GM18511 (cell line): Measurements from ENCODE around the gene CHMP4B.

Experiments
- ATAC-seq: cut with Tn5 transposase; IDR thresholded peaks from one replicate; pipeline ENCODE4 v1.9.1; 2021; ENCODE audit warnings: mild to moderate bottlenecking, moderate library complexity; ENCODE audit not compliant: unreplicated experiment

CHMP4B gene, protein sequence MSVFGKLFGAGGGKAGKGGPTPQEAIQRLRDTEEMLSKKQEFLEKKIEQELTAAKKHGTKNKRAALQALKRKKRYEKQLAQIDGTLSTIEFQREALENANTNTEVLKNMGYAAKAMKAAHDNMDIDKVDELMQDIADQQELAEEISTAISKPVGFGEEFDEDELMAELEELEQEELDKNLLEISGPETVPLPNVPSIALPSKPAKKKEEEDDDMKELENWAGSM

DNA sequence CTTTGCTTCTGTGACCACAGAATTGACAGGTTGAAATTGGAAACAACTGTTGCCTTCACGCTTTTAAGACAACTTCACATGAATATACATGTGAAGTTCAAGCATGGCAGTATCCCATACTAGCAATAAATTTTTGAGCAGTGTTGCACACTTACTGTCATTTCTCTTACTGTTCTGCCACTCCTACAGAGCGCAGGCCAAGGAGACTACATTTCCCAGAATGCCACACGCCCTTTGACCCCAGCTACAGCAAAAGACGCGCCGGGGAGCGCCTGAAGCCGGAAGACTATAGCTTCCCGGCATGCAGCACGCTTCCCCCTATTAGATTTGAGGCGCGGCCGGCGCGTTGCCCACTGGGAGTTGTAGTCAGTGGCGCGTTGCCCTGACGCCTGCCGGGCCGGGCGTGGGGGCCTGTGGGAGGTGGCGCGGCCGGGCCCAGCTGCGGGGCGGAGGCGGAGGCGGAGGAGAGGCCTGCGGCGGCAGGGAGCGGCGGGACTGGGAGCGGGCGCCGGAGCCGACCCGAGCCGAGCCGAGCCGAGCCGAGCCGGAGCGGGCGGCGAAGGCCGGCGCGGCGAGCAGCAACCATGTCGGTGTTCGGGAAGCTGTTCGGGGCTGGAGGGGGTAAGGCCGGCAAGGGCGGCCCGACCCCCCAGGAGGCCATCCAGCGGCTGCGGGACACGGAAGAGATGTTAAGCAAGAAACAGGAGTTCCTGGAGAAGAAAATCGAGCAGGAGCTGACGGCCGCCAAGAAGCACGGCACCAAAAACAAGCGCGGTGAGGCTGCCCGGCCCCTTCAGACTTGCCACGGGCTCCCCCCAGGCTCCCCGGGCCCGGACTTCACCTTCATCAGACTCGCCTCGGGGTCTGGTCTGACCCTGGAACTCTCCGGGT, at the start of gene CHMP4B:
Gene CHMP4B (plus strand): TSS at position 464 of the 891 bp plus-strand sequence. CDS start 121 bp downstream, at position 585.
- peak; percentile 98 for ATAC-seq

DNA sequence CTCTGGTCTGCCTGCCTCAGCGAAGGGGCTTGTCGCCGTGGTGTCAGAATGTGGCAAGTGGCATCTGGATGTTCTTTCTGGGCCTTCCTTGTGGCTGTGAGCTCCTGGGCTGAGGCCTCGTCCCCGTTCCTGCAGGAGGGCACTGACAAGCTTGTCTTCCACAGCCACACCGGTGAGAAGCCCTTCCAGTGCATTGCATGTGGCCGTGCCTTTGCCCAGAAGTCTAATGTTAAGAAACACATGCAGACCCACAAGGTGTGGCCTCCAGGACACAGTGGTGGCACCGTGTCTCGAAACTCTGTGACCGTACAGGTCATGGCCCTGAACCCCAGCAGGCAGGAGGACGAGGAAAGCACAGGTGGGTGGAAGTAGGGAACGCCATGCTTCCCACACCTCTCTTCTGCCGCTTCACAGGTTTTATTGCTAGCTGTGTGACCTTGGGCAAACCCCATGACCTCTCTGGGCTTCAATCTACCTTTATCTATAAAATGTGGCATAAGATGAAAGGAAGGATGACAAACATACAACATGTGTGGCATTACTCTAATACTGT, 49.4 kb upstream of the CHMP4B start:
- no peak for ATAC-seq

DNA sequence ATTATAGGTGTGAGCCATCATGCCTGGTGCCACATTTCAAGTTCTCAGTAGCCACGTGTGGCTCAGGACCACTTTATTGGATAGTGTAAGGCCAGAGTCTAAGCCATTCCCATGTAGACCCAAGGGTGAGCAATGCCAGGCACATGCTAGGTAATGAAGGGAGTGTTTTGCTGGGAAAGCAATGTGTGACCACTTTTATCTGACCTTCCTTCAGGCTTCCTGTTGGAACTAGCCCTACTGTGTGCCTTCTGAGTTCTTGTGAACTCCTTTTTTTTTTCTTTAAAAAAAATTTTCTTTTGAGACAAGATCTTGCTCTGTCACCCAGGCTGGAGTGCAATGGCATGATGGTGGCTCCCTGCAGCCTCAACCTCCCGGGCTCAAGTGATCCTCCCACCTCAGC, 46.0 kb upstream of the CHMP4B start:
- ATAC-seq = no peak

DNA sequence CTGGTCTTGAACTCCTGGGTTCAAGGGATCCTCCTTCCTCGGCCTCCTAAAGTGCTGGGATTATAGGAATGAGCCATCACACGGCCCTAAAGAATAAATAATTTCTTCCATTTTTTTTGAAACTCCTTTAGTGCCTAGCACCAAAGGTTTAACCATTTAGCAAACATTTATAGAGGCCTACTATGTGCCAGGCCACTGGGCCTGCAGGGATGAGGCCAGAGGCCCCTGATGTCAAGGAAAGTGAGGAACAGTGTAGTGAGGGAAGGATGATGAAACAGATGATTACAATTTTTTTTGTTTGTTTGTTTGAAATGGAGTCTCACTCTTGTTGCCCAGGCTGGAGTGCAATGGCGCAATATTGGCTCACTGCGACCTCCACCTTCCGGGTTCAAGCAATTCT, 45.6 kb upstream of the CHMP4B start:
- no peak for ATAC-seq

DNA sequence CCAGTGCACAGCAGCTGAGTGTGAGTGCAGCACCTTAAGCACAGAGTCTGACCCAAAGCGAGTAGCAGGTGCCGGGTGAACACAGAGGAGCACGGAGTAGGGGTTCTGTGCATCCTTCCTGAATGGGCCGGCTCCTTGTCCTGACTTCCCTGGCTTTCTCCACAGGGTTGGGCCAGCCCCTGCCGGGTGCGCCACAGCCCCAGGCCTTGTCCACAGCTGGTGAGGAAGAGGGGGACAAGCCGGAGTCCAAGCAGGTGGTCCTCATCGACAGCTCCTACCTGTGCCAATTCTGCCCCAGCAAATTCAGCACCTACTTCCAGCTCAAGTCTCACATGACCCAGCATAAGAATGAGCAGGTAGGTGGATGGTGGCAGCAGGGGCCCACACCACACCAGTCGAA, 44.5 kb upstream of the CHMP4B start:
- no peak for ATAC-seq

DNA sequence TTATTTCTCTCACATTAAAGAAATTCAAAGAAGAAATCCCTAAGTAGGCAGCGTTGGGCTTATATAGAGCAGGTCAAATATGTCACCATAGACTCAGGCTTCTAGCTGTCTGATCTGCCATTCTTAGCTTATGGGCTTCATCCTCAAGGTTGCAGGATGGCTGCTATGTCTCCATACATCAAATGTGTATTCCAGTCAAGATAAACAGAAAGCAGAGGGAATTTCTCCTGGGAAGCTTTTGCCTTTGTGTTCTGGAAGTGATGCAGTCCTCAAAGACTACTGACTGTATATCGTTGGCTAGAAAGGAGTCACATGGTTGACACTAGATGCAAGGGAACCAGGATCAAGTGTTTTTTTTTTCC, 43.4 kb upstream of the CHMP4B start:
- no peak for ATAC-seq

DNA sequence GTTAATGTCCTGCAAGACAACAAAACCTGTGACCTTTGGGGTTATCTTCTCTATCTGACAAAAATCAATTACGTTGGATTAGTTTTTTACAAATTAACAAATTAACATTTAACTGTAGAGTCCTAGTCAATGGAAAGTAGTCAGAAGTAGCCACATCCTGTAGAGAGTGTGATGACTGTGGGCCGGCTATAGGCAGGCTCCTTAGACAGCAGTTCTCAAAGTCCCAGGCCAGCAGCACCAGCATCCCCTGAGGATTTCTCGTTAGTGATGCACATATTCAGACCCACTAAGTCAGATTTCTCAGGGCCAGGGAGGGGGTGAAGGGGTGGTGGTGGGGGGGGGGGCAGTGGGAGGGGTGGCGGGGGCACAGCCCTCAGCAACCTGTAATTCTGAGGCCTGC, 42.1 kb upstream of the CHMP4B start:
- ATAC-seq = no peak

DNA sequence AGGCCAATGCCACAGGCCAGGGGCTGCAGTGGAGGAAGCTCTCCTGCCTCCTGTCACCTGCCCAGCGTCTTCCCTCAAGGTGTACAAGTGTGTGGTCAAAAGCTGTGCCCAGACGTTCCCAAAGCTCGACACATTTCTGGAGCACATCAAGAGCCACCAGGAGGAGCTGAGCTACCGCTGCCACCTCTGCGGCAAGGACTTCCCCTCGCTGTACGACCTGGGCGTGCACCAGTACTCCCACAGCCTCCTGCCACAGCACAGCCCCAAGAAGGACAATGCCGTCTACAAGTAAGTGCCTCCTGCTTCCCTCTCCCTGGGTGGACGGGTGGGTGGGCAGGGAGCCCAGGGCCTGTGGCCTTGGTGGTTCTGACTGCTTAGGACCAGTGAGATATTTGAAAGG, 41.1 kb upstream of the CHMP4B start:
- no peak for ATAC-seq

DNA sequence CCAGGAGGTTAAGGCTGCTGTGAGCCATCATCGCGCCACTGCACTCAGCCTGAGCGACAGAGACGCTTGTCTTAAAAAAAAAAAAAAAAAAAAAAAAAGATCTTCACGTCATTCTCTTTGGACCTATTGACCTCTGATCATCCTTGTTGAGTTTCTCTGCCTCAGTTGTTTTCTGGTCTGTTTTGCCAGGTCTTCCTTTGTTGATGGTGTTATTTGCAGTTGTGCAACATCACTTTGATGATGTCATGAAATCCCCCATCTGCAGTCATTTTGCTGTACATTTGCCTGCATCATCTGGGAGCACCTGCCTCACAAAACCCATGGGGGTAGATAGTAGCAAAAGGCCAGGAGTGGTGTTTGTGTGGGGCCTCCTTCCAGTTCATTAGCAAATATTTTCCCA, 39.2 kb upstream of the CHMP4B start:
- no peak for ATAC-seq

DNA sequence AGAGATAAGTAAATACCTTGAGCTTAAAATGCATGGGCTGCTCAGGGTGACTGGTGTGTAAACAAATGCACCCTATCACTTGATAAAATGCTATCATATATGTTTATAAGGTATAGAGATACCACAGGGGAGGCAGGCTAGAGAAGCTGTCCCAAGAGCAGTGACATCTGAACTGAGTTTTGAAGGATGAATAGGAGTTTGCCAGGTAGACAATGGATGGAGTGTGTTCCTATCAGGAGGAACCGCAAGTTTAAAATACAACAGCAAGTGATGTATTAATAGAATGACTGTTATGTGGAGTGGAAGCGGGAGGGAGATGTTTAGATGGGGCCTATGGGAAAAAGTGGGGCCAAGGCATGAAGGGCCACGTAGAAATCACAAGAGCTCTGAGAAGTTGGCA, 38.7 kb upstream of the CHMP4B start:
- ATAC-seq = no peak

DNA sequence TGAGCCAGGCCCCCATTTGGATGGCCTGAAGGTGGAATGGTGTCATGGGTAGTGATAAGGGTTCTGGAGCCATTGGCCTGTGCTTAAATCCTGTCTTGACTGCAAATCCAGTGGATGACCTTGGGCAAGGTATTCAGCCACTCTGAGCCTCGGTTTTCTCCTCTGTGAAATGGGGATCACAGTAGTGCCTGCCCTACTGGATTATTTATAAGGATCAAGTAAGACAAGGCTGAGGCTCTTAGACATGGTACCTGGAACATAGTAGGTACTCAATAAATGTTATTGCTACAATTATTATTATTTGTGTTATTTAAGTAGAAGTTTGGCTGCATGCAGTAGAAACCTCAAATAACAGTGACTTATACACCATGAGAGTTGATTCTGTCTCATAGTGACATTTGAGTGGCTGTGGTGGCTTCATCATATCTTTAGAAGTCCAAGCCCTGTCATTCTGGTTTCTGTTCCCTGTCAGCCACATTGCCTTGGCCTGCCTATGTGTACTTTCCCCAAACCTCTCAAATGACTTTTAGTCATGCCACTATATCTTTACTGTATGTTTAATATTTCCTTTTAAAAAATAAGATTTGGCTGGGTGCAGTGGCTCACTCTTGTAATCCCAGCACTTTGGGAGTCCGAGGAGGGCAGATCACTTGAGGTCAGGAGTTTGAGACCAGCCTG, 37.6 kb upstream of the CHMP4B start:
- ATAC-seq = peak; percentile 63

DNA sequence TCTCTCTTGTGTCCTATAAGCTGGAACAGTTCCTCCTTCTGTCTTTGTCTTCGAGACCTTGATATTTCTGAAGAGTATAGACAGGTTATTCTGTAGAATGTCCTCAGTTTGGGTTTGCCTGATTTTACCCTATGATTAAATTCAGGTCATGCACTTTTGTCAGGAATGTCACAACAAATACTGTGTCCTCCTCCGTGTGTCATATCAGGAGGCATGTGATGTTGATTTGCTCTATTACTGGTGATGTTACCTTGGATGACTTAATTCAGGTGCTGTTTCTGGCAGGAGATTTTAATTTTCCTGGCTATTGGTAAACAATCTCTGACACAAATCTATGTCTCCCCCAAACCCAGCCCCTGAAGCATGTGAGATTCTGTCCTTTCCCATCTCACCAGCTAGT, 33.3 kb upstream of the CHMP4B start:
- ATAC-seq = no peak

DNA sequence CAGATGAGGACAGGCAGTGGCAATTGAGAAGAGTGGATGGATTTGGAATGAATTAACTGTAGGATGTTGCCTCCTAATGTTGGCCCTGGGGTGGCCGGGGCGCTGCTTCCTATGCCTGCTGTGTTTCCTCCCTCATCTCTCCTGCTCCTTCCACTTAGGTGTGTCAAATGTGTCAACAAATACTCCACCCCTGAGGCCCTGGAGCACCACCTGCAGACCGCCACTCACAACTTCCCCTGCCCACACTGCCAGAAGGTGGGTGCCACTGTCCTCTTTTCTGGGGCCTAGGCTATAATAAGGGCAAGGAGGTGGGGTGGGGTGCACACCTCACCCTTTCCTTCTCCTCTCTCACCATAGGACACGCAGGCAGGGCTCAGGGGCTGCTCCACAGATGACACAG, 30.0 kb upstream of the CHMP4B start:
- ATAC-seq = no peak

DNA sequence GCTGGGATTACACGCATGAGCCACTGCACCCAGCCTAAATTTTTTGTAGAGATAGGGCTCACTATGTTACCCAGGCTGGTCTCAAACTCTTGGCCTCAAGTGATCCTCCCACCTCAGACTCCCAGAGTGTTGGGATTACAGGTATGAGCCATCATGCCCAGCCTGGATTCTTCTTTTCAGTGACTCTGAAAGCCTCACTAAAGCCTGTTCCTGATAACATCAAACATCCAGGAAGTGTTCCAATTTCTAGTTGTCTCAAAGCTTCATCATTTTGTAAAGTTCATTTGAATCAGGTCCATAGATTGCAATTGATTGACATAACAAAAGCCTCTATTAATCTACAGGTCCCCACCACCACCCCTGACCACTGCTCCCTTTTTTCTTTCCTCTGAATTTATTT, 29.2 kb upstream of the CHMP4B start:
- ATAC-seq = no peak

DNA sequence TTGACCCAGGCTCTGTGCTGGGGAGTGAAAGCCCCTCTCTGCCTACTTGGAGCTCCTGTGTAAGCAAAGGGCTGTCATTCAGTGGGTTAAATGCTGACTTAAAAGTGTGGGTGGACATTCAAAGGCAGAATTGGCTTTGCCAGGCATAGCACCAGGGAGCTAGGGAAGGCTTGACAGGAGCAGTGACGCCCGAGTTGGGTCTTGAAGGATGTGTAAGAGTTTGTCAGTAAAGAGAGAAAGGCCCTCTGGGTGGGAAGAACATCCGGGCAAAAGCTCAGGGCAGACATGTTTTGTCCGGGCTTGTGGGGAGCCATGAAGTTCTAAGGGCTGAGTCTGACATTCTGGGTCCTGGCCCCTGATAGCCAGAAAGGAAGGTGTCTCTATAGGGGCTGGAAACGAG, 27.9 kb upstream of the CHMP4B start:
- no peak for ATAC-seq

DNA sequence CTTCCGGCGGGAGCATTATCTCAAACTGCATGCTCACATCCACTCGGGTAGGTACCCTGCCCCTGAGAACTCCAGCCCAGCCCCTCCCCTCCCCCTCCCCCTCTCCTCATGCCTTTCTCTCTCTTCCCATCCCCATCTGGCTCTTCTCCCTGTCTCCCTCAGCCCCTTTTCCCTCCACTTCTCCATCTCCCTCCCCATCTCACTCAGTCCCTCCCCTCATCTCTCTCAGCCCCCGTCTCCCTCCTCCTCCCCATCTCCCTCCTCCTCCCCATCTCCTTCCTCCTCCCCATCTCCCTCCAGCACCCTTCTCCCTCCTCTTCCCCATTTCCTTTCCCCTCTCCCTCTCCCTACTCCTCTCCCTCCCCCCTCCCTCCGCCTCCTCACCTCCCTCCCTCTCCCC, 27.3 kb upstream of the CHMP4B start:
- ATAC-seq = no peak

DNA sequence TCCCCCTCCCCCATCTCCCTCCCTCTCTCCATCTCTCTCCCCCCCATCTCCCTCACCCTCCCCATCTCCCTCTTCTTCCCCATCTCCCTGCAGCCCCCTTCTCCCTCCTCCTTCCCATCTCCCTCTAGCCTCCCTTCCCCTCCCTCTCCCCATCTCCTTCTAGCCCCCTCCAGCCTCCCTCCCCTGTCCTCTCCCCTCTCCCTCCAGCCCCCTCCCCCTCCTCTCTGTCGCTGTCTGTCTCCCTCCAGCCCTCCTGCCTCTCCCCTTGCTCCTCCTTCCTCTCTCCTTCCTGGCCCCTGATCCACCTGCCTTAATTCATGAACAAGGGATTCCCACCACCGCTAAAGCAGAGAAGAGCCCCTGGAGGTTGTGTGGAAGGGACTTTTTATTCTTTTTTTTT, 26.9 kb upstream of the CHMP4B start:
- ATAC-seq = no peak

DNA sequence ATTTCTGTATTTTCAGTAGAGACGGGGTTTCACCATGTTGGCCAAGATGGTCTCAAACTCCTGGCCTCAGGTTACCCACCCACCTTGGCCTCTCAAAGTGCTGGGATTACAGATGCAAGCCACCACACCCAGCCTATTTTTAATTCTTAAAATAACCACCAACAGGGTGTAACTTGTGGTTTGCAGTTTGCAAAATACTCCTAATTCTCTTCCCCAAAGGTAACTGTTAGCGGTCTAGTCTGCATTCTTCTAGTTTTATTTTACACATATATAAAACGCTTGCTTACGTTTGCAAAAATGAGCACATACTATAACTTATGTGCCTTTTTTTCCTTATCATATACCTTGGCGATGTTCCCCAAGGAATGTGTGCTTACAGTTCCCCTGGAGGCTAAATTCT, 25.6 kb upstream of the CHMP4B start:
- ATAC-seq = no peak

DNA sequence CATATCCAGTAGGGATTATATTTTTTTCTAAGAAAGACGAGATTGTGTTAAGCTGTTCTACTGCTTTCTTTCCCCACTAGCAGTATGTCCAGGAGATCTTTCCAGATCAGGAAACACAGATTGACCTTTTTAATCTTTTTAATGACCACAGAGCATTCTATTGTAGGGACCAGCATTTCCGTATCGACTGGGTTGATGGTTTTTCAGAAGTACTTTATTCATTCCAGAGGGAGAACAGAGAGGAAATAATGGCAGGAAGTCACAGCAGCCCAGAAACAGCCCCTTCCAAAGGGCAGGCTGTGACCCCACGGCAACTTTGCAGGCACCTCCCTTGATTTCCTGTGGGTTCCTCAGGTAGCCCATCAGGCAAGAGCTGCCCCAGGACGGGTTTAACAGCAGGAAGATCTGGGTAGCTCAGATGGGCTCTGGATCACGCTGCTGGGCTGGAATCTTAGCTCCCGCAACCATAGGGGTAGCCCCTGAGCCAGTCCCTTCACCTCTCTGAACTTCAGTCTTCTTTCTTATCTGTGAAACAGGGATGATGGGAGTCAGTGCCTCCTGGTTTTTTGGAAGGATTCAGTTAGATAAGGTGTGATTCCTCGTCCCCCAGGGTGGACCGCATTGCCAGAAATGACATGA, 23.8 kb upstream of the CHMP4B start:
- no peak for ATAC-seq

DNA sequence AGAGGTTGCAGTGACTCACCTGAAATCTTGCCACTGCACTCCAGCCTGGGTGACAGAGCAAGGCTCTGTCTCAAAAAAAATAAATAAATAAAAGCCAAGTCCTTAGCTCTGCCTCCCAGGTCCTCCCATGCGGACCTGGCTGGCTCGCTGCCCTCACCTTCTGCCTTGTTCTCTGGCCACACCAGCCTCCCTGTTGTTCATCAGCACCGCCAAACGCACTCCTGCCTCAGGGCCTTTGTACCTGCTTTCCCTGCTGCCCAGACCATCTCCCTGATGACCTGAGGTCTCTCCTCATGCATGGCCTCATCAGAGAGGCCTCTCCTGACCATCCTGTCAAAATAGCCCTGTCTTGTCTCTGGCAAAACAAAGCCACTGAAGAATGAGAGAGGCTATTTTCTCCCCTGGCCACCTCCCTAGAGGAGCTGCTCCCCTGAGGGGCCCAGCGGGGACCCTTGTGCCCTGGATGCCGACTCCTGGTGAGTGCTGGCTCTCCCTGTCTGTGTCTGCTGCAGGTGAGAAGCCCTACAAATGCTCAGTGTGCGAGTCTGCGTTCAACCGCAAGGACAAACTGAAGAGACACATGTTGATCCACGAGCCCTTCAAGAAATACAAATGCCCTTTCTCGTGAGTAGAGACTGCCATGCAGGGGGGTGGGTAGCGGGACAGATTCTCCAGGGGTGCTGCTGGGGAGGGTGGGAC, 22.6 kb upstream of the CHMP4B start:
- no peak for ATAC-seq
